Stomach (tissue), 4 donors: ENCODE results near the gene EHMT1.

ENCODE experiments used
- CTCF ChIP-seq, 7 experiments: fragments of 450-650 bp in 4 of 7; fragments of 200-600 bp in 3 of 7; sonication (generic) in 3 of 7; IDR thresholded peaks; one replicate each; pipeline ENCODE4 v1.5.1; 2016 to 2019; ENCODE audit warnings: antibody characterized with exemption in 7 of 7, control low read depth in 2 of 7, mild to moderate bottlenecking in 1 of 7
- POLR2A ChIP-seq, 4 donors: fragments of 450-650 bp; IDR thresholded peaks; one replicate each; pipeline ENCODE4 v1.6.1; 2016; ENCODE audit warnings: antibody characterized with exemption in 4 of 4, control low read depth in 2 of 4, mild to moderate bottlenecking in 1 of 4, moderate library complexity in 1 of 4

GRCh38 chr9:137586854-137587253, 32.0 kb upstream of the EHMT1 start:
- TF ChIP-seq CTCF (IDR thresholded peaks at IDR 0.05) (no peak), POLR2A (IDR thresholded peaks at IDR 0.05) (no peak)
